DMS114 treated with DMSO at 0.1 percent for 48 hours (cell line): ENCODE results near the gene MTUS2.
A peak's percentile ranks its signal among the peaks of the same experiment; 100 is the strongest.

ENCODE experiments used
- DNase-seq: peaks from one replicate; lab custom pipeline; 2025; ENCODE audit not compliant: unreplicated experiment; lab: John Stamatoyannopoulos, UW

Gene MTUS2

GRCh38 chr13:29436721-29437280 is 616.7 kb downstream of the MTUS2 start:
- DNase-seq = no peak

- no peak for DNase-seq
These were observed 618.6 kb downstream of the MTUS2 start for GRCh38 chr13:29438769-29439168.

GRCh38 chr13:29439601-29440388 is 619.7 kb downstream of the MTUS2 start:
- DNase-seq = no peak

- no peak for DNase-seq
These were observed 621.2 kb downstream of the MTUS2 start for GRCh38 chr13:29441306-29441705.

GRCh38 chr13:29446016-29446415 is 625.9 kb downstream of the MTUS2 start:
- no peak for DNase-seq

GRCh38 chr13:29448174-29448573 is 628.0 kb downstream of the MTUS2 start:
- DNase-seq = no peak

GRCh38 chr13:29449726-29450125 is 629.6 kb downstream of the MTUS2 start:
- DNase-seq = no peak

- DNase-seq = no peak
These were observed 631.8 kb downstream of the MTUS2 start for GRCh38 chr13:29451976-29452375.

- no peak for DNase-seq
These were observed 632.9 kb downstream of the MTUS2 start for GRCh38 chr13:29452773-29453616.

GRCh38 chr13:29453617-29454011 is 633.5 kb downstream of the MTUS2 start:
- DNase-seq = no peak

GRCh38 chr13:29454931-29455481 is 634.9 kb downstream of the MTUS2 start:
- no peak for DNase-seq

- no peak for DNase-seq
These were observed 636.3 kb downstream of the MTUS2 start for GRCh38 chr13:29456419-29456818.

- DNase-seq = no peak
These were observed 637.2 kb downstream of the MTUS2 start for GRCh38 chr13:29457299-29457698.

GRCh38 chr13:29458419-29458818 is 638.3 kb downstream of the MTUS2 start:
- DNase-seq = no peak

GRCh38 chr13:29459813-29460355 is 639.7 kb downstream of the MTUS2 start:
- no peak for DNase-seq

GRCh38 chr13:29464105-29464679 is 644.1 kb downstream of the MTUS2 start:
- DNase-seq = no peak

GRCh38 chr13:29465741-29466293 is 645.7 kb downstream of the MTUS2 start:
- DNase-seq = no peak

GRCh38 chr13:29471551-29471950 is 651.4 kb downstream of the MTUS2 start:
- DNase-seq = no peak

GRCh38 chr13:29472332-29472961 is 652.3 kb downstream of the MTUS2 start:
- DNase-seq = peak; percentile 6

GRCh38 chr13:29473166-29473565 is 653.0 kb downstream of the MTUS2 start:
- DNase-seq = no peak
